ENCODE results near the gene MCTP1.
"Not testable (repeated sequence)": the region's sequence is repeated elsewhere in the genome, so short reads cannot be mapped to it uniquely, and the experiment has no call there.

Gene MCTP1

DNA sequence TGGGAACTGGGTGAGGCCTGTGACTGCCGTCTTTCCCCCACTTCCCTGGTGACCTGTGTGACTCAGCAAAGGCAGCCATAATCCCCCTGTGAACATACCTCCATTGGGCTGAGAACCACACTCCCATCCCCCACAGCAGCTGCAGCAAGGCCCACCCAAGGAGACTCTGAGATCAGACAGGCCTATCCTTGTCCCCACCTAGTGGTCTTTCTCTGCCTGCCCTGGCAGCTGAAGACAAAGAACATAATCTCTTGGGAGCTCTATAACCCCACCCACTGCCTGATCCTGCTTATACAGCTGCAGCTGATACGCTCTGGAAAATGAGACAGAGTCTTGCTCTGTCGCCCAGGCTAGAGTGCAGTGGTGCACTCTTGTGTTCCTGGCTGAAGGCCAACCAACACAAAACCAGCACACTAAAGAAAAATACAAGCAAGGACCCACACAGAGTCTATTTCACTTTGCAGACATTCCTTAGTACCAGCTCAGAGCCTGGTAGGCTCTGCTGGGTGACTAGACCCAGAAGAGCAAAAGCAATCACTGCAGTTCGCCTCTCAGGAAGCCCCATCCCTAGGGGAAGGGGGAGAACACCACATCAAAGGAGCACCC lies 106.7 kb downstream of the MCTP1 start:
- DNase-seq (ENCODE audit: low spot score) = no peak

DNA sequence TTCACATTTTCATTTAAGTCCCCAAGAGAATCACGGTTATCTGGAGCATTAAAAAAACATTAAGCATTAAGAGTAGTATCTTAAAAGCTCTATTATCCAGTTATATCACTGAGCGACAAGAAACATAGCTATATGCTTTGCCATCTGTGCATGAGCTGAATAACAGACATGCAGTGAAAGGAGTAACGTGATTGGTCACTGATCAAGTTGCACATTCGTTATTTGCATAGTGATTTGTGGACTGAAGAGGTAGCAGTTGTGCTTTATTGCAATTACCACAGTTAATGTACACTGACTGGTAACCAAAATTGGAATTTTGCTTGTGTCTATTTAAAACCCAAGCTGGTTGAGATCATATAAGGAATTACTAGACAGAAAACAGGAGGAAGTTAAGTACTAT lies 107.4 kb downstream of the MCTP1 start:
- DNase-seq (ENCODE audit: low spot score) = no peak

DNA sequence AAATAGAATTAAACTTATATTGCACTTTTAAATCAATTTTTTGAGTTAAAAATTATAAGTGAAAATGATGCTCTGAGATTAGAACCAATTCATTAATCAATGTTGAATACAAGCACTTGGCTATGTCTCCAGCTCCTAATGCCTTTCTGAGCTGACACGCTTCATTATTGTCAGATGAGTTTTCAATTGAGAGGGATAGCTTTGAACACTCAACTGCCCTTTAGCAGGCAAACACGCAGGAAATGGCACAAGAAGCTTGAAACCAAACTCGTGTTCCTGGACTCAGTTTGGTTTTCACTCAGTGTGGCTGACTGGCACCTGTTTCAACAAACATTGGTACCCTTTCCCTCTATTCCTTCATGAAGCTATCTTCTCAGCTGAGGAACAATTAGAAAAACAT lies 109.8 kb downstream of the MCTP1 start:
- no peak for DNase-seq (ENCODE audit: low spot score)

DNA sequence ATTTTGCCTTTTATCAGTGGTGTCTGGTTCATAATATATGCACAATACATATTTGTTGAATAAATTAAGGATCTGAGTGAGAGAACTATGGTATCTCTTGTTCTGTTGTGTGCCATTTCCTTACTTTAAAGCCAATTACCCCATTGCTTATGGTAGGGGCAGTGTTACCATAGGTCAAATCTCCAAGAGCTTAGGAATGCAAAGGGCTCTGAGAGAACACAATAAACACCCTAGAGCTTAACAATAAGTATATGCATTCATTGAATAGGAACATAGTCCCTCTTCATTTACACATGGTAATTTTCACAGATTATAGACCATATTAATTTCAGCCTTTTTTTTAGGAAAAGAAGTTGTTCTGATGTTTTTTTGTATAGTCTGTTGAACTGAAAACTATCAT lies 112.2 kb downstream of the MCTP1 start:
- no peak for DNase-seq (ENCODE audit: low spot score)

DNA sequence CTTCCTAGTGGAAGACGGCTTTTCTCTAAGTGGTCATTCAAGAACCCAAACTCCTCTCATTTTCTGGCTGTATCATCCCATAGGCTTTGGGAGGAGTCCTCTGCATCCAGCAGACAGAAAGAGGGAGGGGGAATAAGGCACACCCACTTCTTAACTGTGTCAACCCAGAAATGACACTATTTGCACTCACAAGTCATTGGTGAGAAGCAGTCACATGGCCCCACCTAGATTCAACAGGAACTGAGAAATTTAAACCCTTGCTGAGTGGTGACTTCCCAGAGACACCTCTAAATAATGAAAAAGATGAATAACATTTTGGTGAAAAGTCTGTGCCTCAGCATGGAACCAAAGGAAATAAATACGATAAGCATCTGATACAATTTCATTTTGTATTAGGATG lies 120.0 kb downstream of the MCTP1 start:
- no peak for DNase-seq (ENCODE audit: low spot score)

DNA sequence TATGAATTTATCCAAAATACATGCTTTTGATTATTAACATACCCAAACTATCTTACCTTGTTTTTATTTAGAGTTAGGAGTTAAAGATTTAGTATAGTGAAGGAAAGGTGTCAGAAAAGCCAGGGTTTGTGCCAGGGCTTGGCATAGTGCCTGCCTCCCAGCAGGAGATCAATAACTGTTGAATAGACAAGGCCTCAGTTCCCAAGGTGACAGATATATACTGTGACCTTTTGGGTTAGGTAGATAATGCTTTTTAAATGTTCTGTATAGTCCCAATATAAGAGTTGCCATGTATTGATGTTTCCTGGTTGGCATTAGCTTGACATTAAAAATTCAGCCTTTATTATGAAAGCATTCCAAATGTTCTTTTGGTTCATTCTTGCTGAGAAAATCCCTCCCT lies 121.8 kb downstream of the MCTP1 start:
- DNase-seq (ENCODE audit: low spot score) = no peak

DNA sequence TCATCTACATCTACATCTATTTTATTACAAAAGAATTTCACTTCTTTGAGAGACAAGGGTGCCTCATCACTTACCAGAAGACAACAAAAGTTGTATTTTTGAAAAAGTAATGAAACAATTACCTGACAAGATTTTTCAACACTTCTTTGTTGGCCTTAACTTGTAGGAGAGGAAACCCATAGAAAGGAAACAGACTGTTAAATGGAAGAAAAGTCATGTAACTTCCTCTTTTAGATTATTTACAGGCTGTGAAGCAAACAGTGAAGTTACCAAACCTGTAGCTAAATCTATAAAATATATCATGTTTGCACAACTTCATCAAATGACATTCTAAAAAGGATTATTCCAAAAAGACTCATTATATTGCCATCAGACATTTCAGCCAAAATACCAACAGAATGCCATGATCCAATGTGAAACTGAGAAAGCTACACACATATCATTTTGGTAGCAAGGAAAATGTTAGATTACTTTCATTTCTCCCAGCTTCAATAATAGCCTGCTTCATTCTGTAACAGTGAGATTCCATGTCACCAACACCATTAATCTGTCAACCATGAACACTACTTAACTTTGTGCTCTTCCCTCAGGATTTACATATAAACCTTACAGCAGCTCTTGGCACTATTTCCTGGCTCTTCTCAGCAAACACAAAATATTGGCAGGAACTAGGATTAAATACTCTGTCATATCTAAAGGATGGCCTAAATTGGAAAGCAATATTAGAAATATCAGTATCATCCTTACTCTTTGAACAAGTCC lies 122.5 kb downstream of the MCTP1 start:
- DNase-seq (ENCODE audit: low spot score) = no peak

DNA sequence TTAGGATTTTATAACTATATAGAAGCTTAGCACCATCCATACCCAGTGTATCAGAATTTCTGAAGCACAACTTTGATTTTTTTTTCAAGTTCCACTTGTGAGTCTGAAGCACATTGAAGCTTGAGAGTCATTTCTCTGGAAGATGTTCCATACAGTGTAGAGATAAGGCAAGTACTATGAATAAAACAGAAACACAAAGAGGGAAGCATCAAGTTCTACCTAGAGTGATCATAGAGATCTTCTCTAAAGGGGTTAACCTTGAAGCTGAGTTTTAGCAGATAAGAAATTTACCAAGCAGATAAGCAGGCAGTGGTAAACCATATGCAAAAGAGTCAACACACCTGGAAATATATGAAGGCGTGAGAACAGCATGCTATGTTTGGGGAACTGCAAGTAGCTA lies 125.3 kb downstream of the MCTP1 start:
- DNase-seq (ENCODE audit: low spot score) = no peak

DNA sequence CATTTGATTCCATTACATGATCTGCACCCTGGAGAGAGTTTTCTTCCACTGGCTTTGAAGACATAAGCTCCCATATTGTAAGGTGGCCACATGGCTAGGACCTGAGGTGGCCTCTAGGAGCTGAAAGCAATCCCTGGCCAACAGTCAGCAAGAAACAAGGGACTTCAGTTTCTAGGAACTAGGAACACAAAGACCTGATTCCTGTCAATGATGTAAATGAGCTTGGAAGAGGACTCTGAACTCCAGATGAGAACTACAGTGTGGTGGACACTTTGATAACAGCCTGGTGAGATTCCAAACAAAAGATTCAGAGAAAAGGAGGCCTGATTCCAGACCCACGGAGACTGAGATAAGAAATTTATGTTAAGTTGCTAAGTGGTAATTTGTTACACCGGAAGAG lies 129.0 kb downstream of the MCTP1 start:
- no peak for DNase-seq (ENCODE audit: low spot score)

DNA sequence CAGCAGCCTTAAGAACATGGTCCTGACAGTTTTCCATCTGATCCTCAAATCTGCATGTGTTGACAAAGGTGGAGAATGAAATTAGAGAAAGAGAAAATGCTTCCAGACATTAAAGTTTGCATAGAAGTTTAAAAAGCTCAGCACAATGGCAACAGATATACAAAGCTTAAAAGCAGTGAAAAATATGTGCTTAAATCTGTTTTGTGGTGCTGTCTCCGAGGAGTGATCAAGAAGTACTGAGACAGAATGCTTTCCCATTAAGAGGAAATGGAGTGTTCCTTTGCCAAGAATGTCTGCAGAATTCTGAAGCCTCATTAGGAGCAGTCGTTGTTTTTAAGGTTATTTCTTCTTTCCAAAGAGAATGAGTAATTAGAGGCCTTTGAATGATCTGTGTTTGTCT lies 131.4 kb downstream of the MCTP1 start:
- DNase-seq (ENCODE audit: low spot score) = no peak

DNA sequence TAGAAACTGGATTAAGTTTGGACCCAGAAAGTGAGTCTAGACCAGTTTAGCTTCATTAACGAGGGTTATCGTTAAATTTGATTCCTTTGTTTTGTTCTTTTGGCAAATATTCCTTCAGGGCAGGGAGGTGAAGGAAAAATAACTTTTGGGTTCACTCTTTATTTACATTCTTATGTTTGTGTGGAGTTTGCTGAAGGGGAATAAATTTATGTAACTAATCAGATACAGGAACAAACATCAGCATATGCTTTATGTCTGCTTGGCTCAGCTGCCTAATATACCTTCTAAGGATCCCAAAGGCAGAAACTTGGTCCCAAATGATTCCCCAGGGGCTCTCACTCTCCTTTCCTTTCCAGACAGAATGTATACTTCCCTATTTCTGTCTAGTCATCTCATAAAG lies 132.4 kb downstream of the MCTP1 start:
- no peak for DNase-seq (ENCODE audit: low spot score)

DNA sequence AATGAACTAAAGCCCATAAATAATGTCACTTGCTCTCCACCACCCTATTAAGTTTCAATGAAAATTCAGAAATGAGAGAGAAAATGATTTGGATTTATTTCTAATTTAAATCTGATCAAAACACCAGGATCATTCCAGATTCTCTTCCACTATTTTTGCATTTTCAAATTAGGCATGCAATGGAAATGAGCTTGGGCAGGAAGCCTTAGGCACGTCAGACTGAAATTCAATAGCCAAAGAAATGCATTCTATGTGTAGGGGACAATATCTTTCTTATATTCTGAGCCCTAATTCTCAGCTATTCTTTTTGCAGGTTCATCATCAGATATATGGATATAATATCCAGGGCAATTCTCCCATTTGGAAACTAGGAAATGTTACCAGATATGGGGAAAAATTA lies 132.8 kb downstream of the MCTP1 start:
- no peak for DNase-seq (ENCODE audit: low spot score)

DNA sequence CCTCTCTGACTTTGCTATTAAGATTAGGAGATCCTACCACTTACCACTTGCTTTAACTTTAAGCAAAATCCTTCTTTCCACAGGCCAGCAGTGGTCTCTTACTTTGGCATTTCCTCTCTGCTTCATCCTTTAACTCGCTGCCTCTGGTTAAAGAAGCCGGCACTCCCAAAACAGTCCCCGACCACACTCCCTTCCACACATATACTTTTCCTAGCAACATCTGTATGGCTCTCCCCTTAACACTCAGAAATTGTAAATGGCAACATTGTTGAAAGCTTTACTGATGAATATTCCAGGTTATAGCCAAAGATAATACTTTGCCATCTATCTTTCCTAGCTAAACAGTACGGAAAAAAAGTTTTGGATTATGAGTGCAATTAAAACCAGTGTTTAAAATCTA lies 133.2 kb downstream of the MCTP1 start:
- DNase-seq (ENCODE audit: low spot score) = no peak

DNA sequence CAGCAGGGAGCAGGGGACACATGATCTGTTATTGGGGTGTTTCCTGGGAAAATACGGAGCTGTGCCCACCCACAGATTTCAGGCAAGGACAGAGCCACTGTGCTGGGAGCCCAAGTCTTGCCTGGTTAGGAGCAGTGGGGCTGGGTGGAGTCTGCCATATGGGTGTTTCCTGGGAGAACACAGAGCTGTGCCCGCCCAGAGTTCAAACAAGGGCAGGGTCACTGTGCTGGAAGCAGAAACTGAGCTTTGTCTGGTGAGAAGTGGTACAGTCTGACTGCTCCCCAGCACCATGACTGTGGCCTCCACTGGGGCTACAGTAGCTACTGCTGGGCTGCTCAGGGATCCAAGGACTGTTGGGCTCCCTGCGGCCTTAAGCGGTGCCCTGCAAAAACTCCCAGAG lies 135.5 kb downstream of the MCTP1 start:
- DNase-seq (ENCODE audit: low spot score) = no peak

DNA sequence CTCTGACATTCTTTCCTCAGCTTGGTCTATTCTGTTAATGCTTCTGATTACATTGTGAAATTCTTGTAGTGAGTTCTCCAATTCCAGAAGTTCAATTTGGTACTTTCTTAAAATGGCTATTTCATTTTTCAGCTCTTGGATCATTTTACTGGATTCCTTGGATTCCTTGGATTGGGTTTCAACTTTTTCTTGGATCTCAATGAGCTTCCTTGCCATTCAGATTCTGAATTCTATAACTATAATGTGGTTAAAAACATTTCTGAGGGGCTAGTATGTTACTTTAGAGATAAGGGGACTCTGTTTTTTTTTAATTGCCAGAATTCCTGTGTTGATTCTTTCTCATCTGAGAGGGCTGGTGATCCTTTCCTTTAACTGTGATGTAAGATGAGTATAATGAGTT lies 136.4 kb downstream of the MCTP1 start:
- no peak for DNase-seq (ENCODE audit: low spot score)

DNA sequence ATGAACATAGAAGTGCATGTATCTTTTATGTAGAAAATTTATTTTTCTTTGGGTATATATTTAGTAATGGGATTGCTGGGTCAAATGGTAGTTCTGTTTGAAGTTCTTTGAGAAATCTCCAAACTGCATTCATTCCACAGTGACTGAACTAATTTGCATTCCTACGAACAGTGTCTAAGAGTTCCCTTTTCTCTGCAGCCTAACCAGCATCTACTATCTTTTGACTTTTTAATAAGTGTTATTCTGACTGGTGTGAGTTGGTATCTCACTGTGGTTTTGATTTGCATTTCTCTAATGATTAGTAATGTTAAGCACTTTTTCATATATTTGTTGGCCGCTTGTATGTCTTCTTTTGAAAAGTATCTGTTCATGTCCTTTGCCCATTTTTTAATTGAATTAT lies 141.0 kb downstream of the MCTP1 start:
- DNase-seq (ENCODE audit: low spot score) = not testable (repeated sequence)

DNA sequence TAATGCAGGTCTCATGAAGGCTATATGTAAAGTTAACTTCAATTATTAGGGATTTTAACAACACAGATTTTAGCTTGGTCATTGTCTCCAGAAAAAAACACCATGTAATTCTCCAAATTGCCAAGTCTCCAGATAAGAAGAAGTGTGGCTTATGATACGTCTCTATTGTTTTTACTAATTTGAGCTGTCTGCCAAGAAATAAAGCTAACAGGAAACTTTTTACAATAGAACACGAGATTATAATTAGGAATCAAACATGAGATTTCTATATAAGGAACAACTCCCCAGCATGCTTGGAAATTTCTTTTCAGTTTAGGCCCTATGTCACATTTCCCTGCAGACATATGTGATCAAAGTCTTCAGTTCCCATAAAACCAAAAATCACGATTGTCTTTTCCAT lies 142.7 kb downstream of the MCTP1 start:
- no peak for DNase-seq (ENCODE audit: low spot score)

DNA sequence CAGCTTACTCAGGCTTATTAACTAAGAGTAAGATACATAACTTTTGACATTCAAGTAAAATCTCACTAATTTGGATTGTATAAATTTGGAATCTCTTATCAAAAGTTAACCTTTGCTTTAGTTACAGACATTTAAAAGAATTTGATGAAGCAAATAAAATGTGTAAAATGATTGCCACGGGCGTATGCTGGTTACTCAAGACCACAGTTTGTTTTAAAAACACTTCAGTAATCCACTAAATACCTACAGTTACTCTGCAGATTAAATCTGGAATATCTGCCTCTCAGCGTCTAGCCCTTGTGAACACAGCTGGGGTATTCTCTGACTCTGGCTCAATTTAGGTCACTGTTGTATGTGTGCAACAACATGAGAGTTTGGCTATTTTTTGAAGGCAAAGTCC lies 143.8 kb downstream of the MCTP1 start:
- no peak for DNase-seq (ENCODE audit: low spot score)

DNA sequence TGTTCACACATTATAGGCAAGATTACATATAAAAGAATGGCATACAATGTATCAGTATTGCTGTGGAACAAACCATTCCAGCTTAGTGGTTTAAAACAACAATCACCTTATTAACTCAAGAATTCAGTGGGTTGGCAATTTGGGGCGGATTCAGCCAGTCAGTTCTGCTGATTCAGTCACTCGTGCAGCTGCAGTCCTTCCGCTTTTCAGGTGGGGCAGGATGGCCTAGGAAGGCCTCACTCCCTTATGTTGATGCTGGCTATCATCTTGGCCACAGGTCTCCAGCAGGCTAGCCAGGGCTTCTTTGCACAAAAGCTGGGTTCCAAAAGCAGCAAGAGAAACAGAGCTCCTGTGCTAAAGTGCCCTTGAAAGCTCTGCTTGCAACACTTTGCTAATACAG lies 150.6 kb downstream of the MCTP1 start:
- DNase-seq (ENCODE audit: low spot score) = no peak

DNA sequence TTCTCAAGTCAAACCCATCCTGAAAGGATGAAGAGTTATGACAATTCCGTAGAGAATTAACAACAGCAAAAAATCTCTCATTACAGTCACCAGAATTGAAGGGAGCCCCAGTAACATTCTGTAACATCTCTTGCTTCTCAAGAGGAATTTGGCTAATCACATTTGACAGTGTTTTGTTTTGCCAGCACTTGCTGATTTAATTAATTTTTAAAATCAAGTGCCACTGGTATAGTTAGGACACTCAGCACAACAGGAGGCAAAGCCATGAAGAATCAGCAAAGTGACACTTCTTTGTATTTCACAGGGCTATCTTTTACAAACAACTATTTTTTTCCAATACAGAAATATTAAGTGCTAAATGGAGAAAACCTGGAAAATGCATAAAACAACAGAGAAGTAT lies 152.8 kb downstream of the MCTP1 start:
- no peak for DNase-seq (ENCODE audit: low spot score)

DNA sequence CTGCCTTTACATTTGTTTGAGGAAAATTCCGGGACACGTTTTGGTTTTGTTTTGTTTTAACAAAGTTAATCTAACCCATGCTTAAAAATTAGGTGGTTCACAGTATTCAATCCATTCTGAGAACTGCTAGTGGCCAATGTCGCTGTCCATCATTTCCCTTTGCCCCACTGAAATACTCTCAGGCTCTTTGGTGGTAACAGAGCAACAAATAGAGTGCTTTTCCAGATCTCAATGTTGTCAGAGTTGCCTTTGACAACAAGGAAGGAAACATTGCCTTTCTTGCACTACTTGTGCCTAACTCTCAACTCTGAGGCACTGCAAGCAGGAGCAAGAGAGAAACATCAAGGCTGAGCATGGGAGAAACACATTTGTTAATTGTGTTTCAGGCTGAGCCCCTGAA lies 154.0 kb downstream of the MCTP1 start:
- no peak for DNase-seq (ENCODE audit: low spot score)

DNA sequence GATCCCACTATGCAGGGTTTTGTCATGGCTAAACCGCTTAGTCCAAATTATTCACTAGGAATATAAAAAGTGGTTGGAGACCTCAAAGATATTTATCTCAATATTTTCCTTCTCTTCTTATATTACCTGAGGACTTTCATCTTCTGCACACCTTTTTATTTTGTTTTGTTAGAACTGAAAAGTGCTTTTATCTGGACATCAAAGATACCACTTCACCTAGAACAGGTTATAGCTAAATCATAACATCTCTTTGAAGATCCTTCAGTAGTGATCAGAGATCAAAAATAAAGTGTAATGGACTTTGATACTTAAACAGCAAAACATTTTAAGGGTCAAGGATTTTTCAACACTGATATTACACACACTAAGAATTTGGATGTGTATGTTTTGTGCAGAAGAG lies 160.2 kb downstream of the MCTP1 start:
- DNase-seq (ENCODE audit: low spot score) = no peak

DNA sequence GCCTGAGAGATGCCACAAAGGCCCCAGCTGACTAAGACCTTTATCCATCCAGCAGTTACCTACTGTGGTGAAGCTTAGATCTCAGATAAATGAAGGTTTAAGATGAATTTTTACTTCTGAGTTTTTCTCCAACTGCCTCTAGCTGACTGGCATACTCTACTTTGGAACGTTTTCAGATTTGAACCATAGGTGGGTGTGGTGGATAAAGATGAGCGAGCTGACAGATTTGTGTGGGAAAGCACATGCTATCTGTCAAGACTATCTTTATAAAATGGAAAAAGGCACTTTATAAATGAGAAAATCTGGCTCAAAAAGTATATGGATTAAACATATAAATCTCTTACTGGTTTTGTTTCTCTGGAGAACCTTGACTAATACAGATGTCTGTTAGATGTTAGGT lies 160.8 kb downstream of the MCTP1 start:
- no peak for DNase-seq (ENCODE audit: low spot score)

DNA sequence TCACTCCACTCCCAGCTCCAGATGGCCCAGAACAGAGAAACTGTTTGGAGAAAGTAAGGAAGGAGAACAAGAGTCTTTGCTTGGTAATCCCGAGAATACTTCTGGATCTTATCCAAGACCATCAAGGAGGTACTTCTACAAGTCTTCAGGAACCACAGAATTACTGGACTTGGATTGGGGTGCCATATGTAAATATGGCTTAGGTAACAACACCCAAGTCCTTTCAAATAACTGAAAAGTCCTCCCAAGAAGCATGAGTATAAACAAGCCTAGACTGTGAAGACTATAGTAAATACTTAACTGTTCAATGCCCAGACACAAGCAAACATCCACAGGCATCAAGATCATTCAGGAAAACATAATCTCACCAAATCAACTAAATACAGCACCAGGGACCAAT lies 170.0 kb downstream of the MCTP1 start:
- no peak for DNase-seq (ENCODE audit: low spot score)

All from kidney capillary endothelial cell (primary cell).